Transverse colon (tissue), 3 donors: Measurements from ENCODE around the gene CHM.

Source experiments
- CTCF ChIP-seq, 5 experiments: fragments of 200-600 bp in 3 of 5; fragments of 450-650 bp in 2 of 5; sonication (generic) in 3 of 5; IDR thresholded peaks; 1 replicate in 2 of 5; 2 replicates in 3 of 5; pipeline ENCODE4 v1.5.1; 2016 to 2017; ENCODE audit warnings: antibody characterized with exemption in 5 of 5, inconsistent platforms in 3 of 5, mild to moderate bottlenecking in 2 of 5, moderate library complexity in 1 of 5
- EP300 ChIP-seq: sonication (generic); formaldehyde crosslinking; IDR thresholded peaks from one replicate; pipeline ENCODE4 v1.6.1; 2017; ENCODE audit warnings: antibody characterized with exemption, low read depth

GRCh38 chrX:86012188-86012587 lies 35.2 kb downstream of the CHM start:
- TF ChIP-seq CTCF (IDR thresholded peaks at IDR 0.05): no peak
- TF ChIP-seq EP300: no peak
